ENCODE results near the gene KIF25. TPM values are rescaled to one million over a fixed set of nuclear protein-coding genes. Genes with fewer than 3 reads are reported as not detected.
A peak's percentile ranks its signal among the peaks of the same experiment; 100 is the strongest.

Gene KIF25
- total RNA-seq, 1 experiment from 2014 or later: not detected

DNA sequence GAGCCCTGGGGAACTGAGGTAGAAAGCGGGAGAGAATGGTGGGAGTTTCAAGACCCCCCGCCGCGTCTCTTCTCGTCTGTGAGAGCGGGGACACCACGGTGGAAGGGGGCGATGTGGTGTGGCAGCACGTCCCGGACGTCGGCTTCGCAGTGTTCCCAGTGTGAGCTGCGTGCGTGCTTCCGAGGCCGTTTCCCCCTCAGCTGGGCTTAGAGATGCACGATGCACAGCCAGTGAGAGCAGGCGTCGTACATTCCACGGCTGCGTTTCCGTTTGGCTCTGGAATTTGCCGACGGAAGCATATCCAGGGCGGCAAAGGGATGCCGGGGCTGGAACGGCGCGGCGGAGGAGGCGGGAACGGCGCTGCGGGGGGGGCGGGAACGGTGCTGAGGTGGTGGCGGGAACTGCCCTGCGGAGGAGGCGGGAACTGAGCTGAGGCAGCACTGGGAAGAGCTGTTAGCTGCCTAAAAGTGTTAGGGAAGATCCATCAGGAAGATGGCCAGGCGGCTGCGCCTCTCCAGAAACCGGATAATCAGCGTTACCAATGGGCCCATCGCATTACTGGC, 37.7 kb downstream of the KIF25 start:
- peaks cover 15% of the 10 kb centered on the region; the same call in 1 of the 2 replicates for H3F3A ChIP-seq (ENCODE audit: insufficient read depth, low read depth)
- ChIA-PET CTCF (no interaction called here), POLR2A (ENCODE audit: unreplicated experiment) (no interaction called here)
- peaks cover 4% of the 10 kb centered on the region; the same call in 1 of the 2 replicates for H3K9me3 ChIP-seq (ENCODE audit: insufficient read depth, low read depth)
- H3K27me3 ChIP-seq (ENCODE audit: insufficient read depth, low read depth): peaks cover 18% of the 10 kb centered on the region
- no peak overlapping the region for H3K4me2 ChIP-seq
- no peak overlapping the region for H3K27ac ChIP-seq
- no peak for DNase-seq
- H3K4me3 ChIP-seq: no peak overlapping the region
- peaks cover 24% of the 10 kb centered on the region for H3K4me1 ChIP-seq (replicated peaks; ENCODE audit: insufficient read depth)
- BruUV-seq (replicated peaks): no TSS peak
- no peak overlapping the region for H2AFZ ChIP-seq
- no peaks in the 10 kb centered on the region for H3K9me2 ChIP-seq (ENCODE audit: insufficient read depth)
- intact Hi-C loops (cut with micrococcal nuclease; ENCODE audit: unreplicated experiment): no loop called here
- TF ChIP-seq, protein P1, sequence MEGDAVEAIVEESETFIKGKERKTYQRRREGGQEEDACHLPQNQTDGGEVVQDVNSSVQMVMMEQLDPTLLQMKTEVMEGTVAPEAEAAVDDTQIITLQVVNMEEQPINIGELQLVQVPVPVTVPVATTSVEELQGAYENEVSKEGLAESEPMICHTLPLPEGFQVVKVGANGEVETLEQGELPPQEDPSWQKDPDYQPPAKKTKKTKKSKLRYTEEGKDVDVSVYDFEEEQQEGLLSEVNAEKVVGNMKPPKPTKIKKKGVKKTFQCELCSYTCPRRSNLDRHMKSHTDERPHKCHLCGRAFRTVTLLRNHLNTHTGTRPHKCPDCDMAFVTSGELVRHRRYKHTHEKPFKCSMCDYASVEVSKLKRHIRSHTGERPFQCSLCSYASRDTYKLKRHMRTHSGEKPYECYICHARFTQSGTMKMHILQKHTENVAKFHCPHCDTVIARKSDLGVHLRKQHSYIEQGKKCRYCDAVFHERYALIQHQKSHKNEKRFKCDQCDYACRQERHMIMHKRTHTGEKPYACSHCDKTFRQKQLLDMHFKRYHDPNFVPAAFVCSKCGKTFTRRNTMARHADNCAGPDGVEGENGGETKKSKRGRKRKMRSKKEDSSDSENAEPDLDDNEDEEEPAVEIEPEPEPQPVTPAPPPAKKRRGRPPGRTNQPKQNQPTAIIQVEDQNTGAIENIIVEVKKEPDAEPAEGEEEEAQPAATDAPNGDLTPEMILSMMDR (conservative IDR thresholded peaks at IDR 0.05): no peak
- no peak for TF ChIP-seq EZH2 (IDR thresholded peaks at IDR 0.05; ENCODE audit: low read depth)
- no peaks in the 10 kb centered on the region for H3K79me2 ChIP-seq (ENCODE audit: low read depth)
- H3K36me3 ChIP-seq (ENCODE audit: low read depth): no peaks in the 10 kb centered on the region
- H4K20me1 ChIP-seq (ENCODE audit: insufficient read depth): no peaks in the 10 kb centered on the region

DNA sequence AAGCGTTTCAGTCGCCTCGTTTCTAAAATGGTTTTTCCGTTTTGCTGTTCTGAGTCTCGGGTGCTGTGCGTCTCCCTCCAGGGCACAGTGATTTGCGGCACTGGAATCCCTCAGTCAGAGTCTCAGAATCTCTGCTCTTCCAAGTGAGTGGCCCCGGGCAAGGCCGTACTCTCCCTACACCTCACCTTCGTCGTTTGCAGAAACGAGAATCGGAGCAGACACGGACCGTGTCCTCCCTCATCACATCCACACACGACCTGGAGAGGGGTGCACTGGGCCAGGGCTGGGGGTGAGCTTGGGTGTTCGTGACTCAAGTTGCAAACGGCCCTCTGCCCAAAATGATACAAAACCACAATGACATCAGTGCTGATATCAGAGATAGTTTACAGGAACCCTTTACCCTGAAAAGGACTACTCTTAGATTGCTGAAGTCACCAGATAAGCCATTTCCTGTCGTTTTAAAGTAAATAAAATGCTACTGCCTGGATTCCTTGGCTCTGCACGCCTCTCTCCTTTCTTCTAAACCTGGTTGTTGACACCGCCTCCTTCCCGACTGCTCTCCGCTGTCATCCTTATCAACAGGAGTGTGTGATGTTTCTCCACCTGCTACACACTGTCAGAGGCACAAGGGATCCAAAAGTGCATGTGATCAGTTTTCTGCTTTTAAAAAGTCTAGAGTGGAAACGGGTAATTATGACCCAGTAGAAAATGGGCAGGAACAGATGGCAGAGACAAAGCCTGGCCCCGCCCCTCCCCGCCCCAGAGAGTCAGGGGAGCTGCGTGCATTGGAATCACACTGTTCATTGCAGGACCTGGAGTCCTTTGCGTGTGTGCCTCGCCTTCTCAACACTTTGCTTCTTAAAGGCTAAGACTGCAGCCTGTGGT, 38.4 kb downstream of the KIF25 start:
- Histone ChIP-seq H3K27me3 (ENCODE audit: insufficient read depth, low read depth) (peaks cover 25% of the 10 kb centered on the region), H3K4me3 (no peak overlapping the region), H3K4me1 (replicated peaks; ENCODE audit: insufficient read depth) (peaks cover 24% of the 10 kb centered on the region), H3K79me2 (ENCODE audit: low read depth) (no peaks in the 10 kb centered on the region), H4K20me1 (ENCODE audit: insufficient read depth) (no peaks in the 10 kb centered on the region), H3K4me2 (peak overlapping the region; percentile 34), H2AFZ (no peak overlapping the region), H3K9me3 (ENCODE audit: insufficient read depth, low read depth) (peaks cover 4% of the 10 kb centered on the region; the same call in 1 of the 2 replicates), H3K27ac (no peak overlapping the region), H3K36me3 (ENCODE audit: low read depth) (no peaks in the 10 kb centered on the region), H3F3A (ENCODE audit: insufficient read depth, low read depth) (peaks cover 15% of the 10 kb centered on the region; the same call in 1 of the 2 replicates), H3K9me2 (ENCODE audit: insufficient read depth) (no peaks in the 10 kb centered on the region)
- no peak for DNase-seq
- intact Hi-C loops (cut with micrococcal nuclease; ENCODE audit: unreplicated experiment): no loop called here
- ChIA-PET POLR2A (ENCODE audit: unreplicated experiment) (no interaction called here), CTCF (no interaction called here)
- no TSS peak for BruUV-seq (replicated peaks)
- TF ChIP-seq, protein P1 (conservative IDR thresholded peaks at IDR 0.05): no peak
- TF ChIP-seq EZH2 (IDR thresholded peaks at IDR 0.05; ENCODE audit: low read depth): no peak

DNA sequence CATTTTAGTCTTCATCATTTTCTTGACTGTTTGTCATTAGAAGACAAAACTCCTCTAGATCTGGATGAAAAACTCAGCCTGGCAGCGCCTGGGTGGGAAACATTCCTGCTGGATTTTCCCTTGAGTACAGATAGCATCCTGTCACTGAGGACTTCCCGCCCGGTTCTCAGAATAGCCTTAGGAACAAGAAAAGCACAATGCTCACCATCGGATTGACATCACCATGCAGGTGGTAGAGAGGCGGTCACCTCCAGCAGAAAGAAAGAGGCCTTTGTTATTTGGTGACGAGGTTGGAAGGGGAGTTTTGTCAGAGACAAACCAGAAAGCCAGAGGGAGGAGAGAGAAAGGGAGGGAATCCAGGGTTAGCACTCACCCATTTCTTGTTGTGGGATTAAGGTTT, 39.8 kb downstream of the KIF25 start:
- no TSS peak for BruUV-seq (replicated peaks)
- no peaks in the 10 kb centered on the region for H4K20me1 ChIP-seq (ENCODE audit: insufficient read depth)
- no peaks in the 10 kb centered on the region for H3K36me3 ChIP-seq (ENCODE audit: low read depth)
- peaks cover 15% of the 10 kb centered on the region; the same call in 1 of the 2 replicates for H3F3A ChIP-seq (ENCODE audit: insufficient read depth, low read depth)
- H3K27me3 ChIP-seq (ENCODE audit: insufficient read depth, low read depth): peaks cover 38% of the 10 kb centered on the region; the same call in 1 of the 2 replicates
- no peaks in the 10 kb centered on the region for H3K79me2 ChIP-seq (ENCODE audit: low read depth)
- H3K4me2 ChIP-seq: 0 out of 2 replicates have a peak overlapping the region, but pooled peaks have one; percentile 3
- TF ChIP-seq, protein P1 (conservative IDR thresholded peaks at IDR 0.05): no peak
- no peak for TF ChIP-seq EZH2 (IDR thresholded peaks at IDR 0.05; ENCODE audit: low read depth)
- POLR2A ChIA-PET (ENCODE audit: unreplicated experiment): no interaction called here
- H3K9me2 ChIP-seq (ENCODE audit: insufficient read depth): no peaks in the 10 kb centered on the region
- CTCF ChIA-PET: no interaction called here
- no peak overlapping the region for H3K27ac ChIP-seq
- H2AFZ ChIP-seq: no peak overlapping the region
- H3K4me3 ChIP-seq: no peak overlapping the region
- H3K4me1 ChIP-seq (replicated peaks; ENCODE audit: insufficient read depth): peaks cover 24% of the 10 kb centered on the region
- peaks cover 4% of the 10 kb centered on the region; the same call in 1 of the 2 replicates for H3K9me3 ChIP-seq (ENCODE audit: insufficient read depth, low read depth)
- DNase-seq: no peak
- intact Hi-C loops (cut with micrococcal nuclease; ENCODE audit: unreplicated experiment): no loop called here
